HG03060 (cell line): Measurements from ENCODE around the gene MAP3K1.
"Not testable (repeated sequence)": the region's sequence is repeated elsewhere in the genome, so short reads cannot be mapped to it uniquely, and the experiment has no call there.

Source experiments
- ATAC-seq: cut with Tn5 transposase; IDR thresholded peaks from one replicate; pipeline ENCODE4 v1.9.1; 2021; ENCODE audit warnings: low read depth, moderate number of reproducible peaks; ENCODE audit not compliant: unreplicated experiment

MAP3K1 gene

GRCh38 chr5:56815658-56816545 is 553 bp downstream of the MAP3K1 start:
- no peak for ATAC-seq

GRCh38 chr5:56816546-56817081 is 1.3 kb downstream of the MAP3K1 start:
- ATAC-seq, result no peak

GRCh38 chr5:56817263-56818014 is 2.1 kb downstream of the MAP3K1 start:
- no peak for ATAC-seq

DNA sequence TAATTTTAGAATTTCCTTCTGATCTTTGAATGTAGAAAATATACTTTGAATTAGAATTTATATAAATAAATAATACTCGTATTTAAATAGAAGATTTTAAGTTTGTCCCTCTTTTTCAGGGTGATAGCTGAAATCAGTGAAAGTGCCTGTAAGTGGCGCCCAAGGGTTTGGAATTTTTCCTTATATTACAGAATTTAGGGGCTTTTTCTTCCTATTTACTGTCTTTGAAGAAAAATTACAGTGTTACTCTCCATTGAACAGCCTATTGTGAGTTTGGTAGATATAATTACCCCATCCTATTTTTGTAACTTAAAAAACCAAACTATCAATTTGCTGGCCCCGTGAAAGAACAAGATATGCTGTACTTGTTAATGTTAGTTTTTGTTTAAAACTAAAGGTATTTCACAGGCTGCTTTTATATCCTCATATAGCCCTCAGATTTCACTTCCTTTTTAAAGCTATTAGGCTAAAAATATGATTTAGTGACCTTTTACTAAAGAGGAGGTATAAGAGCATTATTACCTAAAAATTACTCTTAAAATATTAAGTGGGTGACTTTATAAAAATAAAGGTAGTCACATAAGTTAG is 3.2 kb downstream of the MAP3K1 start:
- no peak for ATAC-seq

- no peak for ATAC-seq
Measured at GRCh38 chr5:56819060-56819881, 3.9 kb downstream of the MAP3K1 start.

DNA sequence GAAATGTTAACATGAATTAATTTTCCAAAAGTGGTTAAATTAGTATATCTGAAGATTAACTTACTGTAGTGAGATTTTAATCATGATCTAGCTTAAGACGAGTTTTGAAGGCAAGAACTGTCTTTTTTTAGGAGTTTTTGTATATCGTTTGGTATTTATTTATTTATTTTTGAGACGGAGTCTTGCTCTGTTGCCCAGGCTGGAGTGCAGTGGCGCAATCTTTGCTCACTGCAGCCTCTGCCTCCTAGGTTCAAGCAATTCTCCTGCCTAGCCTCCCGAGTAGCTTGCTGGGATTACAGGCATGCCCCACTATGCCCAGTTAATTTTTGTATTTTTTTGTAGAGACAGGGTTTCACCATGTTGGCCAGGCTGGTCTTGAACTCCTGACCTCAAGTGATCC is 6.5 kb downstream of the MAP3K1 start:
- ATAC-seq, result not testable (repeated sequence)

DNA sequence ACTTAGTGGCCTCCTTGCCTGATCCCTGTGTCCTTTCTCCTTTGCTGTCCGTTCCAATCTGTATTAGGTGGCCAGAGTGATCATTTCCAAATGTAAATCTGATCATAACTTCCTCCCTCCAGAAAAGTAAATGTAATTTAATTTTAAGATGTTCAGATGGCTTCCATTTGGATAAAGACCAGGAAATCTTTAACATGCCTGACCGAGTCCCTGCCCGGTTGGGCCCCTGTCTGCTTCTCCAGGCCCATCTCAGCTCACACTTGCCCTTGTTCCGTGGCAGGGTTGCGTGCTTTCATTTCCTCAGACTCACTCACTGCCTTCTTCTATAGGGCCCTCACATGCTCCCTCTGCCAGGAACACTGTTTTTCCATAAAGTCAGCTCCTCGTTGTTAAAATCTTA is 7.6 kb downstream of the MAP3K1 start:
- ATAC-seq, result no peak

GRCh38 chr5:56824019-56824418 is 8.7 kb downstream of the MAP3K1 start:
- ATAC-seq, result no peak

DNA sequence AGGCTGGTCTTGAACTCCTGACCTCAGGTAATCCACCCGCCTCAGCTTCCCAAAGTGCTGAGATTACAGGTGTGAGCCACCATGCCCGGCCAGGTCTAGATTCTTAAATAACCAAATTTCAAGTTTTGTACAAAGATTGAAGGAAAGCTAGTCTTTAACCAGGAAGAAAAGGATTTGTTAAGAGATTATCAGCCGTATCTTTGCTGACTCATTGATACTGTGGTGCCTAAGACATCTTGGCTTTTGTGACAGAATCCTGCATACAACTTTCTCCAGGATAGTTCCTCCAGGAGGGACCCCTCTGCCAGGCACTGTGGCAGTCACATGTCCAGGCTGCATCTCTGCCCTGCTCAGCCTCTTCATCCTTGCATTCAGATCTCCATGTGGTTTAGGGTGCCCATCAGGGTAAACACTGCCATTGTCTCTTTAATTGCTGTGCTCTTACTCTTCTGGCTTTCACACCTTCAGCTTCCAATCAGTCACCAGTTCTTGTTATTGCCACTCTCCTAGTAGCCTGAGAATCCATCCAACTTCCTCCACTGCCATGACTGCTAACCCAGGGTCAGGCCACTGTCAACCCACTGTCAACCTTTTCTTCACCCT is 10.0 kb downstream of the MAP3K1 start:
- no peak for ATAC-seq

GRCh38 chr5:56827049-56827448 is 11.7 kb downstream of the MAP3K1 start:
- ATAC-seq, result no peak

- ATAC-seq, result no peak
Measured at GRCh38 chr5:56827924-56828323, 12.6 kb downstream of the MAP3K1 start.

- ATAC-seq, result peak; percentile 58
Measured at GRCh38 chr5:56829137-56829908, 14.0 kb downstream of the MAP3K1 start.

DNA sequence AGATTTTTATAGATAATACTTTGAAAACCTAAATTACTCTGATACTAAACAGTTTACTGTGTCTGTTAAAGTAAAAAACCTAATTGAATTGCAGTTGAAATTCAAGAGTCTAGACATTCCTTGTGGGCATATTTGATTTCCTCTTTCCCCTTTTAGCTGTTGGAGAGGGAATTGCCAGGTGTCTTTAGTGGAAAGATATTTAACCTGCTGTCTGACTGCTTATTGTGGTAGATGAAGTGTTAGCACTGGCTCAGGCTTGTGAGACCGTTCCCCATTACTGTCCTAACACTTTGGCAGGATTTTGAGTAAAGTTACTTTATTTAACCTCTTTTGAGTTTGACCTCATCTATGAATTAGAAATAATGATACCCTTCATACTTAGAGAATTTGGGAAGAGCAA is 16.4 kb downstream of the MAP3K1 start:
- ATAC-seq, result no peak

GRCh38 chr5:56833325-56833724 is 18.0 kb downstream of the MAP3K1 start:
- no peak for ATAC-seq

- no peak for ATAC-seq
Measured at GRCh38 chr5:56837381-56837780, 22.0 kb downstream of the MAP3K1 start.

DNA sequence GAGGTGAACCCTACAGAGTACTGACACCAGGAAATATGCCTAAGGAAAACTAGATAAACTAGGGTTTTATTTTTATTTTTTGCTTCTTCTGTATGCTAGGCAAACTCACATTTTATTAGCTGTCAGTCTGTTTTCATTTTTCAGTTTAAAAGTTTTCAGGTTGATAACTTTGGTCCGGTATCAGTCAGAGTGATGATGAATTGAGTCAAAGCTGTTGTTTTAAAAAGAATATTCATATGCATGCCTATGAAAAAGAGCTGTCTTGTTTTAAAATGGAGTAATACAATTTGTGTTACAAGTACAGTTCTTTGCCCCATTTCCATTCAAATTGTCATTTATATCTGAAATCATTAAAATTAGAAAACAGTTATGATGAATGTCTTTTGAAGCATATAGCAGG is 22.6 kb downstream of the MAP3K1 start:
- ATAC-seq, result no peak

DNA sequence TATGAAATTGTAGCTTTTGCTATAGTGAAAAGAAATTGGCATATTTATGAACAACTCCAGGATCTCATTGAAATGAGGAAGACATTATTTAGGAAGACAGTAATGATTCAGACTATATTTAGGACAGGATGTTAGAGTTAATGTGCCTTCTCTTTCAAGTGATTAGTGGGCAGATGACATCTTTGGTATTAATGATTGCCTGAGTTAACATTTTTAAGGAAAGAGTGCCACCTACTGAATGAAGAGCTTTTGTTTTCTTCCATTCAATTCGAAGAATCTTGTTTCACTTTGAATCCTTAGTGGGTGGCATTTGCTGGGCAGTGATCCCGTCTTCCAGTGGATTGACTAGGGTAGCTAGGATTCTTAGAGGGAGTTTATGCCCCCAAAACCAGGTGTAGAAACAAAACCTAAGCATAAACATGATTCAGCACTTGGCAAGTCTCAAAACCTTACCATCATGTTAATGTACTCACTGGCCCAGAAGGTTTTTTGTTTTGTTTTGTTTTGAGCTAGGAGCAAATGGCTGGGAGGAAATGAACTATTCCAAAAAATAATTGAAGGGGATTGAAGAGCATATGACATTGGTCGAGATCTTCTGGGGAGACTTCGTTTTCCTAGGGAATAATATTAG is 23.2 kb downstream of the MAP3K1 start:
- peak; percentile 49 for ATAC-seq

GRCh38 chr5:56839062-56839461 is 23.7 kb downstream of the MAP3K1 start:
- ATAC-seq, result no peak

- no peak for ATAC-seq
Measured at GRCh38 chr5:56840597-56840996, 25.2 kb downstream of the MAP3K1 start.
